ENCODE results near the gene EIF5A2.
A peak's percentile ranks its signal among the peaks of the same experiment; 100 is the strongest.

EIF5A2 gene

DNA sequence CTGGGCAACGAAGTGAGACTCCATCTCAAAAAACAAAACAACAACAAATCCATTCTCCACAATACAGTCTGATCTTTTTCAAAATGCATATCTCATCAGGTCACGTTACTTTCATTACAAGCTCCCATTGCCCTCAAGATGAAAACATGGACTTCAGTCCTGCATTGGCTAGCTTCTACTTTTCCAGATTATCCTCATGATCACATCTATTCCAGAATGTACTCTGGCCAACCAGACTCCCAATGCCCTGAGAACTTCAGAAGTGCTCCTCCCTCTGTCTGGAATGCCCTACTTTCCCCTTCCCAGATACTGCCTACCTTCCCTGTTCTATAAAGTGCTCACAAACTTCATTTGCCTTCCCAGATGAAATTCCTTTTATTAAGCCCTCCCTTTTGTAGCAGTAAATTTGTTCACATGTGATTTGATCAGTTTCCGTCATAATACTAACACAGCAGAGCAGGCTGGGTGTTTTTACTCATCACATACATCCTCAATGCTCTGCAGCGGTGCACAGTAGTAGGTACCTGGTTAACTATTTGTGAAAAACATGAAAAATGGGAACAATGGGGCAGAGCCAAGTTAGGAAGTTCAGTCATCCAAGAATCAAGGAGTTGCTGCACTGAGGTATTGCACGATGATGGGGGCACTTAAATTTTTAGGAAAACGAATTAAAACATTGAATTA, 43.8 kb downstream of the EIF5A2 start:
- in situ Hi-C loops (cut with MboI; ENCODE audit: low pct_unique_long_range_greater_than_20kb, low sequenced_read_pairs) = no loop called here
- DNase-seq = peak; percentile 32

DNA sequence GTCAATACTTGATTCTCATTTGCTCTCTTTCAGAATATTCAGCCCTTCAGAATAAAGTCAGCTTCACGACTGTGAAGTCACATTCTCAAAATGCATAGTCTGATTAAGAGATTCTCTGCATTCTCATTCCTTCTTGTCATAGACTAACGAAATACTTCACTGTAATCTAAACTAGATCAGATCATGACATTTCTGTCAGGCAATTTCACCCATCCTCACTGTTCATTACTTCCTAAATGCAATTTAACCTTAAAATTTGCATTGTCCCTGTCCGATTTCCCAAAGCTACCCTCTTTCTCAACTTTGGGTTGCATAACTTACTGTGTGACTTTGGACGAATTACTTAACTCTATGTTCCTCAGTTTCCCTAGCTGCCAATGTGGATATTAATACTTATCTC, 44.6 kb downstream of the EIF5A2 start:
- in situ Hi-C loops (cut with MboI; ENCODE audit: low pct_unique_long_range_greater_than_20kb, low sequenced_read_pairs) = no loop called here
- peak; percentile 35 for DNase-seq

DNA sequence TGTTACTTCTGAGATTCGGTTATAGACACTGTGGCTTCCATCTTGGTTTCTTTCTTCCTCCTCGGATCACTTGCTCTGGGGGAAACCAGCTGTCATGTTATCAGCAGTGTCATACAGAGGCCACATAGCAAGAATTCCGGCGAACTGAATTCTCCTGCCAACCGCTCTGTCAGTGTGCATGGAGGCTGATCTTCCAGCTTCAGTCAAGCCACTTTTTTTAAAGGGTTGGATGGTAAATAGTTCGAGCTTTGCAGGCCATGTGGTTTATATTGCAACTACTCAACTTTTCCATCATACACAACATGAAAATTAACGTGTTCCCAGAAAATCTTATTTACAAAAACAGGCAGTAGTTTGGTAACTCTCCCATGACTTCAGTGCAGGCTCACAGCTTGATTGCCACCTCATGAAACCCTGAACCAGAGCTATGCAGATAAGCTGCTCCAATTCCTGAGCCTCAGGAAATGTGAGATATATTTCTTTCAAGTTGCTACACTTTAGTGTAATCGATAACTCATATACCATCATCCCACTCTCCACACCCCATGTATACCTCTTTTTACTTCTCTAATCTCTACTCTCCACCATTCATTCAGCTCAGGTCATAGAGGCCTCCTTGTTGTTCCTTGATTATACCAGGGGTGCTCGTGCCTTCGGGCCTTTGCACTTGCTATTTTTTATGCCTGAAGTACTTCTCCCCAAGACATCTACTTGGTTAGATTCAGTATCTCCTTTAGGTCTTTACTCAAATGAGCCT, 45.6 kb downstream of the EIF5A2 start:
- in situ Hi-C loops (cut with MboI; ENCODE audit: low pct_unique_long_range_greater_than_20kb, low sequenced_read_pairs) = no loop called here

DNA sequence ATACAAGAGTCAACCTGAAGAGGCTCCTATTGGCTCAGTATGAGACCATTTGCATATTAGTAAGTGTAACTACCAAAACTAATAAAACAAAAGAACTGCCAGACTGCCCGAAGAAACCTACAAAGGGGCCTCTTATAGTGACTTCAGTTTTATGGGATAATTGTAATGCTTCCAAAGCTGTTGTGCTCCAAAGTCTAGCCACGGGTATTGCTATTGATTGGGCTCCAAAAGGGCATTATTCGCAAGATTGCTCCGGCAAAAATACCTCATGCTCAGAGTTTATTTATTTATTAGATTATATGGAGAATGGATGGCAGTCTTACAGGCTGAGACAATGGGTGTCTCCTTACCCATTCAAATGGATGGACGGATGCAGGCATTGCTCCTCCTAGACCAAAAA, 49.8 kb downstream of the EIF5A2 start:
- DNase-seq = no peak
- in situ Hi-C loops (cut with MboI; ENCODE audit: low pct_unique_long_range_greater_than_20kb, low sequenced_read_pairs) = no loop called here

More for the DNA sequence above, 45.6 kb downstream of the EIF5A2 start:
- DNase-seq = peak; percentile 25

DNA sequence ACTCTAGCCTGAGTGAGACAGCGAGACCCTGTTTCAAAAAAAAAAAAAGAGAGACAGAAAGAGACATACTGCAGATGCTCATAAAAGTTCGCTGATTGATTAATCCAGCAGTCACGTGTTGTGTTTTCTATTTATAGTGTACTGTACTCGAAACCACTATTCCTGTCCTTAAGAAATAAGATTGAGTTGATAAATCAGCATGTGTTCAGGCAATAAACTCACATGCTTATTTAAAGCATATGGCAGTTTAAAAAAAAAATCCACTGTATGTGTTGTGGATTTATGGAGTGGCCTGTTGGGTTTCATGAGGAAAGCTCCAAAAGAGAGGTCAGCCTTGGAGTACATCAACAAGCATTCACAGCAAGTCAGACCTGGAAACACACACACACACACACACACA, 56.1 kb downstream of the EIF5A2 start:
- no peak for DNase-seq
- in situ Hi-C loops (cut with MboI; ENCODE audit: low pct_unique_long_range_greater_than_20kb, low sequenced_read_pairs) = no loop called here

DNA sequence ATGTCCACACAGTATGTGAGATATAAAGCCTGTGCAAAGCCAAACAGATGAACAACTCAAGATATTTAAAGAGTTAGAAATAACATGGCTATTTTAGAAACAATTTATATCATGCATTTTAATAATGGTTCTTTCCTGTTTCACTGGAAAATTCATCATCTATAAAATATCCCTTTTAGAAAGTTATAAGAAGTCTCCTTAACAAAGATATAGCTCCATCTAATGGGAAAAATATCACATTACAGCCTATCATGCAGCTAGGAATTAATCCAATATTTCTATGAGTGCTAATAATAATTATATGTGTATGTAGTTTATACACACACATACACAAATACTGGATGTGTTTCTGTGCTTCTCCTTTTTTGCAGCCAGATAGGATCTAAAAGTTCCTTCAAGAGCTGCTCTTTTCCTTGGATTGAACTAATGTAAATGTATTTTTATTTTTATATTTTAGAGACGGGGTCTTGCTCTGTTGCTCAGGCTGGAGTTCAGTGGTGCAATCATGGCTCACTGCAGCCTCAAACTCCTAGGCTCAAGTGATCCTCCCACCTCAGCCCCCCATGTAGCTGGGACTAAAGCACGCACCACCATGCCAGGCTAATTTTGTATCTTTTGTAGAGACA, 60.0 kb downstream of the EIF5A2 start:
- in situ Hi-C loops (cut with MboI; ENCODE audit: low pct_unique_long_range_greater_than_20kb, low sequenced_read_pairs) = no loop called here
- no peak for DNase-seq

DNA sequence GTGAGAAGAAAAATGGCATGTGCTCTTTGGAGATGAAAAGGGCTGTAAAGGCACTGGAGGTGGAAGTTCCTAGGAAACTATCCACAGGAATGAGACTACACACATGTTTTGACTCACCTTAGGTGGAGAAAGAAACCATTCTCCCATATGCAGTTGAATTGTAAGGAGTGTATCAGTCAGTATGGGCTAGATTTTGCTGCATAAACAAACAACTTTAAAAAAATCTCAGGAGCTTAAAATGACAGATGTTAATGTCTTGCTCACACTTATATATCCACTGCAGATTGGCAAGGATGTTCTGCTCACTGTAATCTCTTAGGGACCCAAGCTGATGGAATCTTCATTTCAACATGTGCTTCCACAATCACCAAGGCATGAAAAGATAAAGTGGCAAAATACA, 64.1 kb downstream of the EIF5A2 start:
- DNase-seq = no peak
- in situ Hi-C loops (cut with MboI; ENCODE audit: low pct_unique_long_range_greater_than_20kb, low sequenced_read_pairs) = no loop called here

DNA sequence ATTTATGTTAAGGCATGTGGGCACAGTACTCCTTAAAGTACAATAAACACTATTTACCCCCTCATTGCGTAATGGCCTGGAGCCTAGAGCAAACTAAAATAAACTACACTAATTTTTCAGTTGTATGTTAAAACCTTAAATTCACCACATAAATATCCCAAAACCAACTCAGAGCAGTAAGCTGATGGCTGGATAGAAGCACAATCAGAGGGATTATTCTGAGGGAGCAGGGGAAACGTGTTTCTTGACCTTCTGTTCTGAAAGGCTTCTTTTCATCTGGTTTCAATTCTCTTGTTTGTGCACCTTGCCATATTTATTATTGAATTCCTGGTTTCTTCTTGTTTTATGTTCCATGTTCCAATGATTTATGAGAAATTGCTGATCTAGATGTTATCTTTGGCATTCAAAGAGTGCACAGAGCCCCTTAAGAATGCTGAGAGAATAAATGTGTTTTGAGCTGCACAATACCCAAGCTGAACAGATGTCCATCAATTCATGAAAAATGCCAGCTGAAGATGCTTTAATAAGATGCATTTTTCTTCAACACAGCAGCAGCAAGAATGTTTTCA, 68.1 kb downstream of the EIF5A2 start:
- in situ Hi-C loops (cut with MboI; ENCODE audit: low pct_unique_long_range_greater_than_20kb, low sequenced_read_pairs) = no loop called here
- DNase-seq = no peak

DNA sequence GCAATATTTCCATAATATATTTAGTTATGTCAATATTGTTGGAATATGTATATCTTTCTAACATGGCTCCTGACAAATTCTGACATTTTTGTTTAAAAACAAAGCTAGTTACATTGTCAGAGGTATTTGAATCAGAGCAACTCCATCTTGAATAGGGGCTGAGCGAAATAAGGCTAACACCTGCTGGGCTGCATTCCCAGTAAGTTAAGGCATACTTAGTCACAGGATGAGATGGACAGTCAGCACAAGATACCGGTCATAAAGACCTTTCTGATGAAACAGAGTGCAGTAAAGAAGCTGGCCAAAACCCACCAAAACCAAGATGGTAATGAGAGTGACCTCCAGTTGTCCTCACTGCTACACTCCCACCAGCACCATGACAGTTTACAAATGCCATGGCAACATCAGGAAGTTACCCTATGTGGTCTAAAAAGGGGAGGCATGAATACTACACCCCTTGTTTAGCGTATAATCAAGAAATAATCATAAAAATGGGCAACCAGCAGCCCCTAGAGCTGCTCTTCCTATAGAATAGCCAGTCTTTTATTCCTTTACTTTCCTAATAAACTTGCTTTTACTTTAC, 68.8 kb downstream of the EIF5A2 start:
- in situ Hi-C loops (cut with MboI; ENCODE audit: low pct_unique_long_range_greater_than_20kb, low sequenced_read_pairs) = no loop called here
- no peak for DNase-seq

Measured in KBM-7 (cell line).